Activated CD4-positive, alpha-beta T cell treated with anti-CD3 and anti-CD28 coated beads, Interleukin-10, Interleukin-2, amounts not matched to agents 100 ng/mL and 50 ng/mL, durations not matched to agents 16 hours and 8 hours (primary cell): Measurements from ENCODE around the gene STXBP2.
A peak's percentile ranks its signal among the peaks of the same experiment; 100 is the strongest.

Experiments used
- DNase-seq: peaks from one replicate; pipeline ENCODE4 v3.0.0-alpha.2; 2020

STXBP2 gene

DNA sequence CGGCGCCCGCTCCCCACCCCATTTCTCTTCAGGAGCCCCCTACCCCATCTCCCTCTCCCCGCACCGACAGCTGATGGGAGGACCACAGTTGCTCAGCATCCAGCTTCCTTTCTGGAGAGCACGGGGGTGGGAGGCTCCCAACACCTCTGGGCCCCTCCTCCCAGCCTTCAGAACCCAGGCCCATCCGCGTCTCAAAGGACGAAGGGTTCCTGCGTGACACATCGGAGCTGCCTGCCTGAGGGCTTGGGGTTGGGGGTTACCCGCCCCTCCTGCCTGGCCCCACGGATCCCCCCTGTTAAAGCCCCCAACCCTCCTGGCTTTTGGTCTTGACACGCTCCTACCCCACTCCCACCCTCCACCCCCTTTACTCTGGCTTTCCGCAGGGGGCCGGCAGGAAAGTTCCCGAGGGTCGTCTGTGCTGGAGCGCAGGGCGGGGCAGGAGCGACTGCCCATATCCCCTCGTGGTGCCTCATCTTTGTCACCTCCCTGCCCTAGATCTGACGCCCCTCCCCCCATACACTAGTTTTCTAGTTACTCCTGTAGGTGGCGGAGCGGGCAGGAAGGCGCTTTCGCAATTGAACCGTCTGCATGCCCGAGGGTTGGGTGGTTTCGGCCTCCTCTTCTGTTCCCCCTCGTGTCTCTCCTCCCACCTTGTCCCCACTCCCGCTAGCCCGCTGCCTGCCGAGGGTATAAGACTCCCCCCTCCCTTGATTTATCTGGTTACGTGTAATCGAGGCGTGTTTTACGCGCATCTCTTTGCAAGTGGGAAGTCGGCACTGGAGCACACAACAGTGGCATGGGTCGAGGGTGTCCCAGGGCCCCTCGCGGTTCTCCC is 44.6 kb downstream of the STXBP2 start:
- DNase-seq, result peak; percentile 93

DNA sequence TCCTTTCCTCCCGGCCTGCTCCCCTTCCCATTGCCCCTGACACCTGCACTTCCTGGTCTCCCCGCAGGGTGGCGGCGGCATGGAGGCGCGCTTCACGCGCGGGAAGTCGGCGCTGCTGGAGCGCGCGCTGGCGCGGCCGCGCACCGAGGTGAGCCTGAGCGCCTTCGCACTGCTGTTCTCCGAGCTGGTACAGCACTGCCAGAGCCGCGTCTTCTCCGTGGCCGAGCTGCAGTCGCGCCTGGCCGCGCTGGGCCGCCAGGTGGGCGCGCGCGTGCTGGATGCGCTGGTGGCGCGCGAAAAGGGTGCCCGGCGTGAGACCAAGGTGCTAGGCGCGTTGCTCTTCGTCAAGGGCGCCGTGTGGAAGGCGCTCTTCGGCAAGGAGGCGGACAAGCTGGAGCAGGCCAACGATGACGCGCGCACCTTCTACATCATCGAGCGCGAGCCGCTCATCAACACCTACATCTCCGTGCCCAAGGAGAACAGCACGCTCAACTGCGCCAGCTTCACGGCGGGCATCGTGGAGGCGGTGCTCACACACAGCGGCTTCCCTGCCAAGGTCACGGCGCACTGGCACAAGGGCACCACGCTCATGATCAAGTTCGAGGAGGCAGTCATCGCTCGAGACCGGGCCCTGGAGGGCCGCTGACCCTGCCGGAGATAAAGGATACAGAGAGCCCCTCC is 45.4 kb downstream of the STXBP2 start:
- DNase-seq, result no peak

DNA sequence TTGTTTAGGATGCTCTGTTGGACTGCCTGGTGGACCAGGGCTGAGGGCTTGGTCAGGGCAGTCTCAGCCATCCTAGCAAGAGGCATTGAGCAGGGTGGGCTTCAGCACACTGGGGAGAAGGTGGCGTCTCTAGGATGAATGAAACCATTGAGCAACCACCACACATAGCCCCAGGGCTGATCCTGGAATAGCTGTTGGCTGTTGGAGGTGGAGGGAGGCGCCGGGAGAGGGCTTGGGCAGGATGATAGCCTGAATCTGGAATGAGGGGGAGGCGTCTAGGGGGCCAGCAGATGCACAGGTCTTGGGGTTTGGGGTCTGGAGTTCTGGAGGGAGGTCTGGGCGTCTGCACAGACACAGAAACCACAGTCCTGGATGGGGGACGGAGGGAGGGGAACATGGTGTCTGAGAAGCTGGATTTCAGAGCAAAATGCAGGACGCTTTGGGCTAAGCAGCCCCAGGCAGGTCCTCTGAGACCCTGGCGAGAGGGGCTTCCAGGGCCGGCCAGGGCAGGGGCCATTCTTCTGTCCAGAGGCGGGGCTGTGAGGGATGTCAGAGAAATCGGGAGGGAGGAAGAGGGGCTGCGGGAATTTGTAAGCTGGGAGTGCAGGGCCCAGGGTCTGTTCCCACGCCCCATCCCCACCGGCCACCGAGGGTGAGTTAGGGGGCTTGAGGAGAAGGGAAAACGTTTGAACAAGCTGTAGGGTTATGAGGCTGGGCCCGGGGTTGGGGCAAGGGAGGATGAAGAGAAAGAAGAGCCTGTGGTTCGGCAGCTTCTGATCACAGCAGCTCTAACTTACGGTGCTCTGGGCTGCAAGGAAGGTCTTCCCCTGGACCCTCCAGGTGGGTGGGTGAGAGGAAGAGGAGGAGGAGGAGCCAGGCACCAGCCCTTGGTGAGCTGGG is 48.9 kb downstream of the STXBP2 start:
- DNase-seq, result no peak

DNA sequence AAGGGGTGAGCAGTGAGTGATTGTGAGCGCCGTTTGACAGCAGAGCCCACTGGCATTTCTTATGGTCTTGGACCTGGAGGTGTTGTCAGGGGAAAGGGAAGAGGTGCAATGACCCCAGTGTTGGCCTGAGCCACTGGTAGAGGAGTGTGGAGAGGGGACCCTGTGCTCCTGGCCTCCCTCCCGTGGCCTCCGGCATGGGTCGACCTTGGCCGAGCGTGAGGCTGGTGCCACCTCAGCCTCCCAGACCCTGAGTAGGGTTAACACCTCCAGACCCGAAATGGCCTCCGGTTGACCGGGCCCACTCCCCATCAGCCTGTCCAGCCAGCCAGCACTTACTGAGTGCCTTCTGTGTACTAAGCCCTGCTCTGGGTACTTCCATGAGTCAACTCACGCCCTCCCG is 50.3 kb downstream of the STXBP2 start:
- DNase-seq, result no peak

DNA sequence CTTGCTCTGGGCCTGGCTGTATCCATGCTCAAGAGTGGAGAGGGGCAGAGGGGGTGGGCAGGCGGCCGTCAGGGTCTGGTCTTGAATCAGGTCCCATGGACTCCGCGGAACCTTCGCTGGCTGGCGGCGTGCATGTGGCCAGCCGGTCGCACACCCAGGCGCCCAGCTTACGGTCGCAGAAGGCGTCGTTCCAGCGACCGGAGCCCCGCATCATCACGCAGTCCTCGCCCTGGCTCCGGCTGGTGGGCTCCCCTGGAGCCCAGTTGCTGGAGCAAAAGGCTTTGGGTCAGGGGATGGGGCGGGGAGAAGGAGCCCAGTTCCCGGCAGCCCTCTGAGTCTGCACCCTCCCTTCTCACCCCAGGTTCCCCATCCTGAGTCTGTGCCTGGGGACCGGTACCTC is 52.3 kb downstream of the STXBP2 start:
- no peak for DNase-seq

DNA sequence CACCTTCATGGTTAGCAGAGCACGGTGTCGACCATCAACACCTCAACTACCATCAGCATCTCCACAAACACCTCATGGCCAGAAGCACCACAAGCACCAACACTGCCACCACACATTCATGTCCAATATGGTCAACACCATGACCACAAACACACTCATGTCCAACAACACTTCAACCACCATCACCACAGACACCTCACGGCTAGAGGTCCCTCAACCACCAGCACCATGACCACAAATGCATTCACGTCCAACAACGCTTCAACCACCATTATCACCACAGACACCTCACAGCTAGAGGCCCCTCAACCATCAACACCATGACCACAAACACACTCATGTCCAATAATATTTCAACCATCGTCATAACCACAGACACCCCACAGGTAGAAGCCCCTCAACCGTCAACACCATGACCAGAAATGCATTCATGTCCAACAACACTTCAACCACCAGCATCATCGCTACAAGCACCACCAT is 53.9 kb downstream of the STXBP2 start:
- peak; percentile 19 for DNase-seq

DNA sequence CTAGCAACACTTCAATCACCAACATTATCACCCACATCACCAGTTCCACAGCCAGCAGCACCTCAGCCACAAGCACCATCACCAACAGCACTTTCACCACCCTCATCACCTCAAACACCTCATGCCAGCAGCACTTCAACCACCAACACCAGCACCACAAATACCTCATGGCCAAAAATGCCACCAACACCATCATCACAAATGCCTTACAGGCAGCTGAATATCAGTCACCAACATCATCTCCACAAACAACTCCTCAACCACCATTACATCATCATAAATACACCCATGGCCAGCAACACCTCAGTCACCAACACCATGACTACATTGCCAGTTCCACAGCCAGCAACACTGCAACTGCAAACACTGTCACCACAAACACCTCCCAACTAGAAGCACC is 54.6 kb downstream of the STXBP2 start:
- DNase-seq, result peak; percentile 18

DNA sequence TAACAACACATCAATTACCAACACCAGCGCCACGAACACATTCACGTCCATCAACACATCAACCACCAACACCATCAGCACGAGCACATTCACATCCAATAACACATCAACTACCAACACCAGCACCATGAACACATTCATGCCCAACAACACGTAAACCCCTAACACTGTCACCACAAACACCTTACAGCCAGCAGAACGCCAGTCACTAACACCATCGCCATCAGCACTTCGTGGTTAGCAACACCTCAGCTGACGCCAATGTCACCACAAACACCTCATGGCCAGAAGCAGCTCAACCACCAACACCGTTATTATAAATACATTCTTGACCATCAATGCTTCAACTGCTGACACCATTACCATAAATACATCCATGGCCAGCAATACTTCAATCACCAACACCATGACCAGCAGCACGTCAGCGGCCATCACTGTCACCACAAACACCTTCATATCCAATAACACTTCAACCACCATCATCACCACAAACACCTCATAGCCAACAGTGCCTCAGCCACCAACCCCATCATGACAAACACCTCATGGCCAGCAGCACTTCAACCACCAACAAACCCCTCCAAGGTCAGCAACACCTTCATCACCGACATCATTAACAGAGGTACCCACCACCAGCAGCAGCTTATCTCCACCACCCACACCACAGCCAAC is 55.6 kb downstream of the STXBP2 start:
- peak; percentile 32 for DNase-seq

DNA sequence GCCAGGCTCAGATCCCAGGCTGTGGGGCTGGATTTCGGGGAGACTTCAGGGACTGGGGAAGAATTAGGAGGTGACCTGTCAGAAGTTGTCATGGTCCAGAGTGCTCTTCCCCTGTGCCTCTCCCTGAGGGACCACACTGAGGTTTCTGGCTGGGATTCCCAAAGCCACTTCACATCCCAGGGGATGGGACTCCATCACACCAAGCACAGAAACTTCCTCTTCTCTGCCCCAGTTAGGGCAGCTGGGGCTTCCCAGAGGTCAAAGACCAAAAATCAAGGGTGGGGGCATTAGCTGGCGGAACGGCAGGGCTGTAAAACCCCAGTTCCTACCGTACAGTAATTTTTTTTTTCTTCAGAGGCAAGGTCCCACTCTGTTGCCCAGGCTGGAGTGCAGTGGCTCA is 57.6 kb downstream of the STXBP2 start:
- no peak for DNase-seq
